Skin of body (tissue), 2 donors: ENCODE results near the gene ANKRD22. TPM values are rescaled to one million over a fixed set of nuclear protein-coding genes. Genes with fewer than 3 reads are reported as not detected.

Source experiments
- DNase-seq: peaks from one replicate; lab custom pipeline; 2025; lab: John Stamatoyannopoulos, UW
- total RNA-seq: library from RNA; depleted of rRNA; stranded (reverse); fragments of >200 nt; gene quantifications from one replicate; pipeline ENCODE4 v1.2.3, GENCODE V29; 2014

ANKRD22 gene
- total RNA-seq, 1 donor from 2014 or later: 14.9 TPM

DNA sequence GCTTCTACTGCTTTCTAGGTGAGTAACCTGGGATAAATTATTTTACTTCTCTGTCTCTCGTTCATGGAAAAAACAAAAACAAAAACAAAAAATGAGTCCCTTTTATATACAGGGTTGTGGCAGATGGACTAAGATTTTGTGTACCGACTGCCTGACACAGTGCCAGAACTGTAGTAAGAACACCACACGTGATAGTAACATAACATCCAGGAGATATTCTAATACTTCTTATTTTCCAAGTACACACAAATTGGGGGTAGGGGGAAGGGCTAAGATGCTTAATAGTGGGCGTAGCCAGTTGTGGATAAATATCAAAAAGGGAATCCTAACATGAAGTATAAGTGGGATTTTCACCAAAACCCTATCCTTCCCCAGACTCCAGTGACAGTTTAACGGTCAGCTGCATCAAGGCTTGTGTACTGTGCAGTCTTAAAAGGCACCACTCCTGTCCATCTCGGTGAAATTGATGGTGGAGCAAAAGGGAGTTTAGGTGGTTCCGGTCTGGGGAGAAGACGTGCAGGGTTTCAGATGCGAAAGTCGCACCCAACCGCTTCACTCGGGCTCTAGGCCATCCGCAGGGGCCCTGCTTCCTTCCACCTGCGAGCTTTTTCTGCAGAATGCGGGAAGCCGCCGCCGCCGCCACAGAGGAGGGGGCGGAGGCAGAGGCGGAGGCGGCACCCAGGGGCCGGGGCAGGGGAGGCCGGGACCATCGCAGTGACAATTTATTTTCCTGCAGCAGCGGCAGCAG is 28.1 kb upstream of the ANKRD22 start, which contains the start of gene STAMBPL1:
Gene STAMBPL1, plus strand, starts transcription at position 712 of the 748 bp plus-strand sequence. CDS start 21,464 bp downstream, outside the sequence.
- DNase-seq: no peak

DNA sequence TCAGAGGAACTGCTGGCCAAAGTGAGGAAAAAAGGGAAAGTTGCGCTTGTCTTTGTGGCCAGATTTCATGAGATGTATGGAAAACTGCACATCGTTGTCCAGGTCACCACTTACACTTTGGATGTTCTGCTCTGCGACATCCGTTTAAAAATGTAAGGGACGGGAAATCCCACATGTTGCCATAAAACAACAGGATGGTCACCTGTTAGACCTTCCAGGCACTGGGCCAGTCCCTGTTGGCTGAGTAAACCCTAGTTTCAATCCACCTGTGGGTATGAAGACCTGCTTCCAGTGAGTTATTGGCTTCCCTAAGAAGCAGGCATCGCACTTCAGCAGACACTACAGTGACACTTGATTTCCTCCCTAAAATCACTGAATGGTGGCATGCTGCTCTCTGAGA is 25.7 kb upstream of the ANKRD22 start:
- no peak for DNase-seq

DNA sequence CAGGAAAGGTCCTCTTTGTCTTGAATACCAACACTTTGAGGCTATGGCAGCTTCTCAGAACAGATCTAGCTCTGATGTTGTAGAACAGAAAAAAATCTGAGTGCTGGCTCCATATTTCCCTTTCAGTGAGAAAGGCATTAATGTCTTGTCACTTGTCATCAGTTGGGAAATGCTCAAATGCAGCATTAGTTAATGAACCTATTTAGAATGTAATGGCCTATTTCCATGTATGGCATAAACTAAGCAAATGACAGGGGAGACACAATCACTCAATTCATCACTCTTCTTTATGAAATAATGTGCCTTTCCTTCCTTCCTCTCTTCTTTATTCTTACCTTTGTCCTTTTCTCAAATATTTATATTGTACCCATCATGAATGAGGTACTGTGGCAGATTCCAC is 23.4 kb upstream of the ANKRD22 start:
- DNase-seq: no peak

DNA sequence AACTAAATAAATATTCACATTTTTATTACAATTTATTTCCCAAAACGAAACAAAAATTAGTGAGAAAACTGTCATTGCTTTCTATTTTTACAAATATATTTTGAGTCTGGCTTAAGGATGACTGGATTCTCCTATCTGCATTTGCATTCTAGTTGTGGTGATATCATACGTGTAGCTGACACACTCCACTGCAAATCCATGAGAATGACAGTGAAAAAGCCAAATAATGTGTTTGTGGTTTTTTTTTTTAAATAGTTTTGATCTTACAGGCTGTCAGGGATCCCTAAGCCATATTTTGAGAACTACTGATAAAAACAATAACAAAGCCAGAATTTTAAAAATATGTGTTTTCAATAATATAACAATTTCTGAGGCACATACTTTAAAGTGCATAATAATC is 22.6 kb upstream of the ANKRD22 start:
- no peak for DNase-seq

DNA sequence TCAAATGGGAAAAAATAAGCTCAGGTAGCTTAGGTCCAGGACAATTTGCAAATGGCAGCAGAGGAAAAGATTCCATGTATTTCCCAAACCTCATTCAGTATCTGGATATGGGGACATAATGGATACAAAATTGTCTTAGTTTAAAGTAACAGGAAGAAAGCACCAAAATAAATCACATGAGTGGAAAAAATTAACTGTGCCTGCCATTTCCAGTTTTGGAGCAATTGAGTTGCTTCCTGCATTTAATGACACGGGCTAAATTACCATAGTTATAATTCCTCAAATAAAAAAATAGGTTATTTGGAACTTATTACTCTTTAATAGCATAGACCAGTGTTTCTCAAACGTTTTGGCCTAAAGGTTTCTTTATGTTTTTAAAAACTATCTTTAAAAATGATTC is 22.1 kb upstream of the ANKRD22 start:
- DNase-seq: no peak

DNA sequence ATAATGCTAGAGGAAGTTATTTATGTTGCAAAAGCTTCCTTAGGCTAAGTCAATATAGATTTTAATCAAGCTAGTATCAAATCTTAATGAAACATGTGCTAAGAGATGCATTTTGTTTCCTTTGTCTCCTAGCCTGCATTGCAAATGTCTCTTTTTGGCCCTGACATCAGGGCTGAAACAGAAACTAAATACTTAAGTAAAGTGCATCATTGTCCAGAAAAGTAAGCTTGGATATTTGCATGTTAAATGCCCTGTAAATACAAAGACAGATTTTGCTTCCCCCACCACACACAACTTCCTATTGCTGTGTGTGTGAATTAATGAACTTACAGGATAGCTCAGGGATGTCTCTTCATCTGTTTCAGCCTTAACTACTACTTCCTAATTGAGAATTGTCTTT is 18.4 kb upstream of the ANKRD22 start:
- DNase-seq: no peak

DNA sequence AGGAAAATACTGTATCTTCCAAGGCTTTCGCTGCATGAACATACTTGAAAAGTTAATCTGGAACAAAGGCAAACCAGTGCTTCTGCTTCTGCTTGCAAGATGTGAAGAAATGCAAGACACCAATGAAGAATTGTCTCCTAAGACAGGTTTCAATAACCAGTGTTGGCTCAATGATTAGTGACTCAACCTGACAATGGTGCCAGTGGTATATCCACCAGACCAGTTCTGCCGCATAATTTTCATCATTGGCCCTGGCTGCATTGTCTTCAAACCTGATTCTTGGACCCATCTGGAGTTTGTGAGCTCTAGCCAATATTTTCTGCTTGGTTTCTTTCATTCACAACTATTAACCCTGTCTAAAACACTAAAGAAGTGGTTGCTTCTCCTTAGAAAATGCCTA is 14.8 kb upstream of the ANKRD22 start:
- DNase-seq: no peak

DNA sequence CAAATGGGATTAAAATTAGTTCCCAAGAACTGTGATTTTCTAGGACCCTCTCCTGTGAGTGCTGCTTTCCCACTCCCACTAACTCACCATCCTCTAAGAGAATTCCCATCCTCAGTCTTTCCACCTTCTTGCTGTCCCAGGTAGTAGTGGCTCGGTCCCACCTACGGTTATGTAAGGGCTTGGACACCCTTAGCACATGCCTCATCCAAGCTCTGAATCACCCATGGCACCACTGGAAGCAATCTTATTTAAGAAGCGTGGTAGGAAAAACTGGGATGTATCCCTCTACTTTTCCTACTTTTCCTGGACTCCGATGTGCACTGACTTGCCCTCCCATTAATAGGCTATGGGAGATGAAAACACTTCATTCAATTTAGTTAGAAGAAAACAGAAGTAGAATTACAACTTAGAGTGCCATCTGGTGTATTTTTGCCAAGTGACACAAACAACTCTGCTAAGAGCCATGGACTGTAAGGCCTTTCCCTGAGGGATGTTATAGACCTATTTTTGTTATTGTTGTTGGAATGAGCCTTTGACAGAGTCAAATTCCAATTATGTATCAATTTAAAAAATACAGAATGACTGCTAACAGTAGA is 13.7 kb upstream of the ANKRD22 start:
- DNase-seq: no peak

DNA sequence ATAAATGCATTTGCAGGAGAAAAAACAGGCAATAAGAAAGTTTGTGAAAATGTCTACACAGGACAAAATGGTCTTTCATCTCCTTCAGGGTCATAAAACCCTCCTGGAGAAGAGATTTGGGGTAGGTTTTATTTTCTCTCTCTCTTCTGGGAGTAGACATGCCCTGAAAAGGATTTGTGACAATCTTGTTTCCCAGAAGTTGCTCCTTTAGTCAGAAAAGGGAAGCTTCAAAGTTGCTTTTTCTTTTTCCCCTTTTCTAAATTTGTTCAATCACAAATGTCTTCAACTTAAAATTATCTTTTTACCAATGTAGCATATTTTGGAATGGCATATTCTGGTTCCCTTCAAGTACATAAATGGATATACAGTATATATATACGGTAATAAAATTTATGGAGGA is 9.4 kb upstream of the ANKRD22 start:
- DNase-seq: no peak

DNA sequence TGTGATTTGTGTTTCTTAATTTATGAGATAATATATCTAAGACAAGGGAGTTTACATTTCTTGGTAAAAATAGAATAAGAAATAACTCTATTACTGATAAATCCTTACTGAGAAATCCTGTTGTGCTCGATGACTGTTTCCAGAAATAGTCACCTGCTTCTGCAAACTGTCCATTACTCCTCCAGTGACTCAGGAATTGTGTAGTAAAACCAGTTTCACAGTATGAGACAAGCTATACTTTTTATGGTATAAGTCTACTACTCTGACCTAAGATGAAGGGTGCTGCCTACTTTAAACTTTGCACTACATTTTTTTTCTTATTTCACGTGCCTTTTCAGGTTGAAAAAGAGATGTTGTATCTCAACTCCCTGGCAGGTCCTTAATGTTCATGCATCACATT is 6.8 kb upstream of the ANKRD22 start:
- DNase-seq: no peak

DNA sequence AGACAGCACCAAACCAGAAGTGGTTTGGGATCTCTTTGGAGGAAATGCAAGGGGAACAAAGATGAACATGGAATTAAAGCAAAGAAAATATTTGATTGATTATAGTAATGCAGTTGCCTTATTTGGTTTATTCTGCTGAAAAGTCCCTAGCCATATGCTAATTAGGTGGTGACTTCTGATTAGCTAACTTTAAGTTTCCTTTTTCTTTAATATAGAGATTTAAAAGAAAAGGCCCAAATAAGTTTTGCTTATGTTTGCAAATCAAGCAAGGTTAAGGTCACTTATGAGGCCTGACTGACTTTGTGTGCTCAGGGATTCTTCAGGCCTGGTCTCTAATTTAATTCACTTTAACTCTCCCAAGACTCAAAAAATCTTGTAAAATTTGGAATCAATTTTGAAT is 6.2 kb upstream of the ANKRD22 start:
- DNase-seq: no peak

DNA sequence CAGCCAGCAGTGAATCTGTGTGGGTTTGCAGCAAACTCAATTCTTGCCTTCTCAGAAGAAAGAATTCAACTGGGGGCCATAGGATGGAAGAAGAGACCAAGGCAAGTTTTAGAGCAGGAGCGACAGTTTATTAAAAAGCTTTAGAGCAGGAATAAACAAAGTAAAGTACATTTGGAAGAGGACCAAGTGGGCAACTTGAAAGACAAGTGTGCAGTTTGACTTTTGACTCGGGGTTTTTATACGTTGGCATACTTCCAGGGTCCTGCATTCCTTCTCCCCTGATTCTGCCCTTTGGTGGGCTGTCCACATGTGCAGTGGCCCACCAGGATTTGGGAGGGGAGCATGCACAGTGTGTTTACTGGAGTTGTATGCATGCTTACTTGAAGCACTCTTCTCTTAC is 3.0 kb upstream of the ANKRD22 start:
- no peak for DNase-seq

DNA sequence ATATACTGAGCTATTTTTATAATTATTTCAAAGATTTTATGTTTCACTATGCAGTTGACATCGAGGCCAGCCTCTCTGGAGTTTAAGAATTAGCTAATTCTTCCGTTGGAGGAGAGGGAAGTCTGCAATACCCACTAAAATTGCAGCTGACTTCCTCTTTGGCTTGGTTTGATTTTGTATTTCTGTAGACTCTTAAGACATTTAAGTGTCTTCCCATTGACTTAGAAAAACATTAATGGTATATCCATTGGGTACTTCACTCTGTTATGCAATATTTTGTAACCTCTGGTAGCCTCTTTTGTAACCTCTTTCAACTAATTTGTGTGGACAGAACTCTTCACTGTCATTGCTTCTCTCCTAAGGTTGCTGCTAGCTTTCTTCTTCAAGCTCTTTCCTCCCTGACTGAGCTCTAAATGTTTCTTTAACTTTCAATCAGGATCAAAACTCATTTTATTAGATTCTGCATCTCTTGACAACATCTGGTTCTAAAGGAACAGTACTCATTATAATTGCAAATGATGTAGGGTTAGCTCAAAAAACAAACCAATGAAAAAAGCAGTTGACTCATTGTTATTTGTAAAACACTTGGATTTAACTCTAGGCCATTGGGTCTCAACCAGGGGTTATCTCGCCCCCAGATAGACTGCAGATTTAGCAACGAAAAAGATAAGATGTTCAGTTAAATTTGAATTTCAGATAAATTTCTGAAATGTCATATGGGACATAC is 1.7 kb upstream of the ANKRD22 start:
- DNase-seq: no peak

DNA sequence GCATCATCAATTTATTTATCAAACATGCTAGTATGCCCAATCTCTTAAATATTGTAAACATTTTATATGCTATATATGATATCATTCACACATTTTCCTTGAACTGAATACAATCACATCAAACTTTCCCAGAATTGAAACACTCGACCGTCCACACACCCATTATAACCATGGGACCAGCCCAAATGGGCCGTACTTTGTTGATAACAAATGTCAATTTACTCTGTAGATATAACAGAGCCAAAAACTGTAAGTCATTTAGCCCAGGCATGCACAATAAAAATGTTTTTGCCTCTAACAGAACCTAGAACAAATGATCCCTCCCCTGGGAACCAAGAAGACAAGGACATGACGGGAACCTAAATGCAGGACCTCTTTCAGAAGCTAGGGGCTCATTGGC is 683 bp upstream of the ANKRD22 start:
- no peak for DNase-seq

DNA sequence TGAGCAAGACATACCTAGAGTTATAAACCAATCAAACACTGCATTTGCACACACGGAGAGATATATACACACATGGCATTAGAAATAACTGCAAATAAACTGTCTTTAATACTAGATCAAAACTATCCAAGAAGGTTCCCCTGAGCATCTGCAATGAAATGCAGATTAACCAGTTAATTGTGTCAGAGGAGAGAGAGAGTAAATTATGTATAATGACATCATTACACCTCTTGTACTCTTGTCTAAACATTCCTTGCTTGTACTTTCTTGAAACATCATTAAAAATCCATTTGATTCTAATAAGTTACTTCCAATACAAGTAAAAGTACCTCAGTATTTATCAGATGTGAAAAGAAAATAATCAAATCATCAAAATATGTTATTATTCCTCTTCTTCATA is 932 bp downstream of the ANKRD22 start:
- DNase-seq: no peak

DNA sequence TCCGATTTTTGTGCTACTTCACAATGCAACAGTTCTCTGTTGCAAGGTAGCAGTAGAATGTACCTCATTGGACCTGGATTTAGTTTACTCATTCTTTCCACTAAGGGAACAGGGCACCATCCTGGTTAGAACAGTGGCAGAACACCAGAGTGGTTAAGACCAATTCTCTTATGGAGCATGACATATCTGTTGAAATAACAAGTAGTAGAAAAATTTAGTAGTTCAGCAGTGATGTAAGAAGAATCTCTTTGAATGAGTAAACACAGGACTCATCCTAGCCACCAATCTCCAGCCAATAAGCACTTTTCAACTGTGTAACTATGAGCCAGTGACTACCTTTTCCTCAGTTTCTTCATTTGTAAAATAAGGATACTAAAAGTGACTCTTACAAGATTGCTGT is 2.4 kb downstream of the ANKRD22 start:
- DNase-seq: no peak

DNA sequence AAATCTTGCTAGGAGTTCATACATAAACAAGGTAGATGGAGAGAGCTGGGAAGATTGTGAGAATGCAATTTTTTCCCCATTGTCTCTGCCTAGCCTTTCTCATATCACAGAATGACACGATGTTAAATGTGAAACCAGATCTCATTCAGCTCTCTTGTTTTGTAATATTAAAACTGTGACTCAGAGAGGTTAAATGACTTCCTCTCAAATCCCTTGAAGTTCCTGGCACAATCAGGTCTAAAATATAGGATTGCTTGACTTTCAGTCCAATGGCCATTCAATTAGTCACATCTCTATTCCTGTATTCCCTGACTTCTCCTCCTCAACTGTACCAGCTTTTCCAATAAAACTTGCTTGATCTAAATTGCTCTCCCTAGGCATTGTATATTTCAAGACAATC is 3.1 kb downstream of the ANKRD22 start:
- no peak for DNase-seq

DNA sequence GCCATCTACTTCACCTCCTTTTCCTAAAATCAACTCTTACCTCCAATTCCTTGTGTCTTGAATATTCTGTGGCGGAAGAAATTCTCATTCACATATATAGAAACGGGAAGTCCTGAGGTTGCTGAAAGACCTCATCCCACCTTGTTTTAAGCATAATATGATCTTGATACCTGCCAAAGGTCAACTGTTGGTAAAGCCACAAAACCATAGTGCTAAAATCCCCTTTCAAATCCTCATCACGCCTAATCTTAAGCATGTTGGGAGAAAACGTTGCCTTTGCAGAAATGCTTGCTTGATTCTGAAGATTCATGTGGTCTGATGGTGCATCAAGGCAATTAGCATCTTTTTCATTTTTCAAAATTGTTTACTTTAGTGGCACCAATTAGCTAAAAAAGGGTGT is 8.5 kb downstream of the ANKRD22 start:
- no peak for DNase-seq

DNA sequence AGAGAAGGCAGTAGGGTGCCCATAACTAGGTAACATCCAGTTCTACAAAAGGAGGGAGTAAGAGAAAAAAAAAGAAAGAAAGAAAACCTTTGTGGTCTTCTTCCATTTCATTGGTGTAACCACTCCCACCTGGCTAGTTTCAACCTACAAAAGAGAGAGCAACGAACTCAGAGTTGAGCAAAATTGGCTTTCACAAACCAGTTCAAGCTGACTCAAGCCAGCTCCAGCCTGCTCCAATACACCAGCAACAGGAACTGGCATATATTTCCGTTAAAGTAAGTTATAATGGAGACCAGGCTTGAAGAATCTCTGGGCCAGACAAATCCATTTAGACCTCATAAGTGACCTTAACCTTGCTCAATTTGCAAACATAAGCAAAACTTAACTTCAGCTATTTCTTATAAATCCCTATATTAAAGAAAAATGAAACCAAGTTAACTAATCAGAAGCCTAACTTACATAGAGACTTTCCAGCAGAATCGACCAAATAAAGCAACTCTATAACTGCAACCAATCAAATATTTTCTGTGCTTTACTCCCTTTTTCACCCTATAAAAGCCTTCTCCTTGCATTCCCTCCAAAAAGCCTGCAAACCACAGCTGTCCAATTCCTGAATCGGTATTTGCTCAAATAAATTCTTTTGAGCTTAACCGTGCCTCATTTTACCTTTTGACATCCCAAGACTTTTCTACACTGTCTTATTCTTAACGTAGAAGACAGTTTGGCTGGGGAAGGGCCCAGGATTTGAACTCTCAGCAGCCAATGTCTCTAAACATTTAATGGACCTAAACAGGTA is 10.1 kb downstream of the ANKRD22 start:
- no peak for DNase-seq

DNA sequence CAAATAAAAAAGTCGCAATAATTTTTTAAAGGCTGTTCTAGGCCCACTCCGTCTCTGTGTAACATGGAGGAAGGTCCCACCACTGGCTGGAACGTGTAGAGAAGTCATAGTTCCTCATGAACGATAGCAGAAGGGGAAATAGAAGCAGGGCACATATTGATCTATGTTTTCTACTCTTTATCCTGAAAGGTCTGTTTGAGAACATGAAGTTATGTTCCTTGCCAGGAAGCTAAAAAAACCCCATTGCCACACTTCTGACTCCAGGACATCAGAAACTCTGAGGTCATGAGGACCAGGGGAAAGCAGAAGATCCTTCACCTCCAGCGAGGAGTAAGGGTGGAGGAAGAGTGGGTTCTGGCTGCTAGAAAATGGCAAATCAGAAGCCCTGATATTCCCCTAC is 10.8 kb downstream of the ANKRD22 start:
- no peak for DNase-seq

DNA sequence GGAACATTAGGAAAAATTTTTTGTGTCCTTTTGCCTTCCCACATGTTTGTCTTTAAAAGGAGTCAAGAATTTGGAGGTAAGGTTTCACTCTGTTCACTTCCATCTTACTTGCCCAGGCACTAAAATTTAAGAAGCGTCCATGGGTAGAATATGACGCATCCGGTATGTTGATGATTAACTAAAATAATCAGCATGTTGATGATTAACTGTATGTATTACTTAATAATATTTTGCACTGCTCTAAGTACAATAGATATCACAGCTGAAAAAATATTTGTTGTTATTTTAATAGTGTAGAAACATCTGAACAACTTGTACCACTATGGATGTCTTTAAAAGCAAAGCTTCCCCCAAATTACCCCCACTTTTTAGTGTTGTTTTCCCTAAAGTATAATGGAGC is 11.5 kb downstream of the ANKRD22 start:
- DNase-seq: no peak

DNA sequence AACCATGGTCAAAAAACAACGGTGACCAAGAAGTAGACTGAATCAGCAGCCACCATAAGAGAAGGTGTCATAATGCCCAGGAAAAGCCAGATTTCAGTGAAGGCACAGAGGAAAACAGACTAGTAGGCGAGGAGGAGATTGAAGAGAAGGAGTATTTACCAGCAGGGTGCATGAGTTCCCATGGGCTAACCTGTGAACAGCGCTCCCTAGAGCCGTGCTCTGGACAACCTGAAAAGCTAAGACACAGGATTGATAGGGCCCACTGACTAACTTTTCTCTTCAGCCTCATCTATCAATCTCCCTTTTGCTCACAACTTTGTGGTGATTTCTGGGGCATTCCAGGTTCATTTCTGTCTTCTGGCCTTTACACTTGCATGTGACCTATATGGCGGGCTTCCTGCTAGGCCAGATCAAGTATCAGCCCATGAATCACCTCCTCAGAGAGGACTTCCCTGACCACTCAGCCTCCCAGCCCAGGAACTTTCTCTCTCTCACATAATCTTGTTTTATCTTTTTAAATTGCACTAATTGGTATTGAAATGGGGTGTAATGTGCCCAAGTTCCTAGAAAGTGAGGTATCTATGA is 12.8 kb downstream of the ANKRD22 start:
- no peak for DNase-seq
